WTC11 (cell line): ENCODE data around the gene EDARADD. TPM values are rescaled to one million over a fixed set of nuclear protein-coding genes. Genes with fewer than 3 reads are reported as not detected.

Source experiments
- ATAC-seq: fragments of 200-7000 bp; cut with Tn5 transposase; 2 replicates; pipeline ENCODE4 v1.10.0; 2021; ENCODE audit warnings: mild to moderate bottlenecking, moderate library complexity
- CTCF ChIA-PET: fragments of 300-600 bp; sonication (Branson Sonifier 250); formaldehyde crosslinking; loops from one replicate; lab custom pipeline; 2021; ENCODE audit warnings: antibody characterized with exemption; lab: Charles Lee
- POLR2A ChIA-PET: fragments of 350-600 bp; sonication (Branson Sonifier 250); formaldehyde crosslinking; loops from one replicate; lab custom pipeline; 2021; ENCODE audit warnings: antibody characterized with exemption; lab: Charles Lee
- DNase-seq: peaks from one replicate; pipeline ENCODE4 v3.0.0; 2021; ENCODE audit warnings: low spot score
- H3K27ac Mint-ChIP-seq: 2 replicates; pipeline ENCODE4 v1.8.0; 2021; ENCODE audit warnings: mixed read lengths
- H3K27me3 Mint-ChIP-seq: 2 replicates; pipeline ENCODE4 v1.8.0; 2021; ENCODE audit warnings: low read depth, mild to moderate bottlenecking, moderate library complexity, mixed read lengths
- H3K36me3 Mint-ChIP-seq: 2 replicates; pipeline ENCODE4 v1.8.0; 2021; ENCODE audit warnings: mixed read lengths
- H3K4me1 Mint-ChIP-seq: 2 replicates; pipeline ENCODE4 v1.8.0; 2022; ENCODE audit warnings: mixed read lengths
- H3K4me3 Mint-ChIP-seq: 2 replicates; pipeline ENCODE4 v1.8.0; 2021; ENCODE audit warnings: mild to moderate bottlenecking, moderate library complexity, mixed read lengths
- H3K9me3 Mint-ChIP-seq: 2 replicates; pipeline ENCODE4 v1.8.0; 2021; ENCODE audit warnings: mixed read lengths
- CBFB ChIP-seq: sonication (generic); formaldehyde crosslinking; IDR thresholded peaks from 2 replicates; pipeline ENCODE4 v1.8.1; 2022; ENCODE audit warnings: mild to moderate bottlenecking, low read depth, missing genetic modification reagents
- CREB1 ChIP-seq: sonication (generic); formaldehyde crosslinking; IDR thresholded peaks from 2 replicates; pipeline ENCODE4 v1.8.0; 2023; ENCODE audit warnings: mild to moderate bottlenecking, missing genetic modification reagents
- IRF2 ChIP-seq: sonication (generic); formaldehyde crosslinking; IDR thresholded peaks from 2 replicates; pipeline ENCODE4 v1.8.0; 2022; ENCODE audit warnings: low read depth, missing genetic modification reagents, borderline replicate concordance
- JUN ChIP-seq: sonication (generic); formaldehyde crosslinking; IDR thresholded peaks from 2 replicates; pipeline ENCODE4 v1.8.0; 2023; ENCODE audit warnings: mild to moderate bottlenecking, missing genetic modification reagents
- MXD4 ChIP-seq: fragments of 250-450 bp; sonication (Bioruptor Pico); IDR thresholded peaks from 2 replicates; pipeline ENCODE4 v1.8.0; 2021; ENCODE audit warnings: mild to moderate bottlenecking, moderate library complexity, borderline replicate concordance
- NFE2L1 ChIP-seq: sonication (generic); formaldehyde crosslinking; IDR thresholded peaks from 2 replicates; pipeline ENCODE4 v1.8.1; 2023; ENCODE audit warnings: missing genetic modification reagents
- TP53 ChIP-seq: sonication (generic); formaldehyde crosslinking; IDR thresholded peaks from 2 replicates; pipeline ENCODE4 v1.8.1; 2023; ENCODE audit warnings: mild to moderate bottlenecking, missing genetic modification reagents
- ZNF138 ChIP-seq: sonication (generic); formaldehyde crosslinking; conservative IDR thresholded peaks from 2 replicates; pipeline ENCODE4 v1.8.1; 2022; ENCODE audit warnings: mild to moderate bottlenecking, moderate library complexity, missing genetic modification reagents
- ZNF317 ChIP-seq: sonication (generic); formaldehyde crosslinking; IDR thresholded peaks from 2 replicates; pipeline ENCODE4 v1.8.1; 2023; ENCODE audit warnings: low read depth, mild to moderate bottlenecking, moderate library complexity, missing genetic modification reagents, borderline replicate concordance
- ZNF416 ChIP-seq: fragments of 250-450 bp; sonication (Bioruptor Pico); IDR thresholded peaks from 2 replicates; pipeline ENCODE4 v1.9.0; 2021; ENCODE audit warnings: mild to moderate bottlenecking, inconsistent platforms
- total RNA-seq: library from RNA; stranded (reverse); gene quantifications from 3 replicates; pipeline ENCODE4 v1.2.3, GENCODE V29; 2021
- TF ChIP-seq, protein P1 (sequence below): fragments of 250-450 bp; sonication (Bioruptor Pico); IDR thresholded peaks from 2 replicates; pipeline ENCODE4 v2.1.2; 2022; ENCODE audit warnings: mild to moderate bottlenecking, moderate library complexity
- TF ChIP-seq, protein P2 (sequence below): fragments of 250-450 bp; sonication (Bioruptor Pico); IDR thresholded peaks from 2 replicates; pipeline ENCODE4 v1.9.0; 2021; ENCODE audit warnings: moderate library complexity, mild to moderate bottlenecking, inconsistent platforms, borderline replicate concordance
- TF ChIP-seq, protein P3 (sequence below): sonication (generic); formaldehyde crosslinking; IDR thresholded peaks from 2 replicates; pipeline ENCODE4 v1.8.1; 2022; ENCODE audit warnings: mild to moderate bottlenecking, missing genetic modification reagents, moderate library complexity, borderline replicate concordance
- TF ChIP-seq, protein P4 (sequence below): sonication (generic); formaldehyde crosslinking; IDR thresholded peaks from 2 replicates; pipeline ENCODE4 v1.8.0; 2022; ENCODE audit warnings: mild to moderate bottlenecking, missing genetic modification reagents
- TF ChIP-seq, protein P5 (sequence below): sonication (generic); formaldehyde crosslinking; IDR thresholded peaks from 2 replicates; pipeline ENCODE4 v1.8.0; 2022; ENCODE audit warnings: mild to moderate bottlenecking, missing genetic modification reagents
- TF ChIP-seq, protein P6 (sequence below): sonication (generic); formaldehyde crosslinking; IDR thresholded peaks from 2 replicates; pipeline ENCODE4 v1.8.0; 2022; ENCODE audit warnings: missing genetic modification reagents
- TF ChIP-seq, protein P7 (sequence below): sonication (generic); formaldehyde crosslinking; IDR thresholded peaks from 2 replicates; pipeline ENCODE4 v1.8.0; 2022; ENCODE audit warnings: mild to moderate bottlenecking, missing genetic modification reagents
- TF ChIP-seq, protein P8 (sequence below): sonication (generic); formaldehyde crosslinking; IDR thresholded peaks from 2 replicates; pipeline ENCODE4 v1.8.1; 2023; ENCODE audit warnings: mild to moderate bottlenecking, missing genetic modification reagents

Gene EDARADD
- total RNA-seq, 1 experiment from 2014 or later: 5.0 TPM

DNA sequence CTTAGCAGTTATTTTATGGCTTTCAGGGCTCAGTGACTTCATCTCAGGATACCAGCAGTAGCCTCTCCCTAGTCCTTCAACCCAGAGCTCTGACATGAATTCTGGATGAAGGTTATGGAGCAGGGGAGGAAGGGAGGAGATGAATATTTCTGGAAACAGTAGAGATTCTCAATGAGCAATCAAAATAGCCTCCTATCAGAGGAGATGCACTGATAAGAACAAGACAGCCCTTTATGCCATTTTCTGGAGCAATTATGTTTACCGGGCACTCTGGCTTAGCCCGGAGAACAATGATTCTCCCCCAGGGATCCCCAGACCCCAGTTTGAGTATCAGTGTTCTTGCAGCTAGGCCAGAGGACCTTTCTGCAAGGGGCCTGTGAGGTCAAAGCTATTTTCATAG, 37.9 kb upstream of the EDARADD start:
- H3K36me3 Mint-ChIP-seq: peaks cover 6% of the 10 kb centered on the region; the same call in 1 of the 2 replicates
- CTCF ChIA-PET: no interaction called here

DNA sequence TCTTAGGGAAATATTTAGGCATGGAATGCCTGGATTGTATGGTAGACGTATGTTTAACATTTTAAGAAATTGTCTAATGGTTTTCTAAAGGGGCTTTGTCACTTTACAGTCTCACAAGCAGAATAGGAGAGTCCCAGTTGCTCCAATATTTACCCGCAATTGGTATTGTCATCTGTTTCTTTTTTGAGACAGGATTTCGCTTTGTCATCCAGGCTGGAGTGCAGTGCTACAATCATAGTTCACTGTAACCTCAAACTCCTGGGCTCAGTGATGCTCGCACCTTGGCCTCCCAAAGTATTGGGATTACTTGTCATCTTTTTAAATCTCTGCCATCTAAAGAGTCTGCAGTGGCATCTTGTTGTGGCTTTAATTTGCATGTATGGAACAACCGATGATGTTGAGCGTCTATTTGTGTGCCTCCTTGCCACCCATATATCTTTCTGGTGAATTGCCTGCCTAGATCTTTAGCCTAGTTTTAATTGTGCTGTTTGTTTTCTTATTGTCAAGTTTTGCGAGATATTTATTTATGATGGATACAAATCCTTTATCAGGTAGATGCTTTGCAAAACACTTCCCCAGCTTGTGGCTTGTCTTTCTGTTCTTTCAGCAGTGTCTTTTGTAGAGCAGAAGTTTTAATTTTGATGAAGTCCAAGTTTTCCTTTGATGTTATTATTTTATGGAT, 32.0 kb upstream of the EDARADD start:
- peaks cover 12% of the 10 kb centered on the region for H3K27me3 Mint-ChIP-seq
- ATAC-seq: no peak
- peaks cover 12% of the 10 kb centered on the region for H3K4me1 Mint-ChIP-seq
- H3K4me3 Mint-ChIP-seq: no peak overlapping the region
- no peak overlapping the region for H3K27ac Mint-ChIP-seq
- peaks cover 24% of the 10 kb centered on the region for H3K9me3 Mint-ChIP-seq
- ChIA-PET CTCF (no interaction called here), POLR2A (no interaction called here)
- H3K36me3 Mint-ChIP-seq: peaks cover 6% of the 10 kb centered on the region; the same call in 1 of the 2 replicates
- no peak for DNase-seq
- no peak for TF ChIP-seq JUN (CRISPR knock-in tag)
- TF ChIP-seq, protein P1, sequence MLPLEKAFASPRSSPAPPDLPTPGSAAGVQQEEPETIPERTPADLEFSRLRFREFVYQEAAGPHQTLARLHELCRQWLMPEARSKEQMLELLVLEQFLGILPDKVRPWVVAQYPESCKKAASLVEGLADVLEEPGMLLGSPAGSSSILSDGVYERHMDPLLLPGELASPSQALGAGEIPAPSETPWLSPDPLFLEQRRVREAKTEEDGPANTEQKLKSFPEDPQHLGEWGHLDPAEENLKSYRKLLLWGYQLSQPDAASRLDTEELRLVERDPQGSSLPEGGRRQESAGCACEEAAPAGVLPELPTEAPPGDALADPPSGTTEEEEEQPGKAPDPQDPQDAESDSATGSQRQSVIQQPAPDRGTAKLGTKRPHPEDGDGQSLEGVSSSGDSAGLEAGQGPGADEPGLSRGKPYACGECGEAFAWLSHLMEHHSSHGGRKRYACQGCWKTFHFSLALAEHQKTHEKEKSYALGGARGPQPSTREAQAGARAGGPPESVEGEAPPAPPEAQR (CRISPR knock-in tag): no peak
- TF ChIP-seq, protein P2, sequence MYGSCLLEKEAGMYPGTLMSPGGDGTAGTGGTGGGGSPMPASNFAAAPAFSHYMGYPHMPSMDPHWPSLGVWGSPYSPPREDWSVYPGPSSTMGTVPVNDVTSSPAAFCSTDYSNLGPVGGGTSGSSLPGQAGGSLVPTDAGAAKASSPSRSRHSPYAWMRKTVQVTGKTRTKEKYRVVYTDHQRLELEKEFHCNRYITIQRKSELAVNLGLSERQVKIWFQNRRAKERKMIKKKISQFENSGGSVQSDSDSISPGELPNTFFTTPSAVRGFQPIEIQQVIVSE: no peak
- no peak for TF ChIP-seq MXD4 (CRISPR knock-in tag)
- TF ChIP-seq CREB1 (CRISPR knock-in tag): no peak
- no peak for TF ChIP-seq ZNF138
- TF ChIP-seq TP53 (CRISPR knock-in tag): no peak
- TF ChIP-seq ZNF416 (CRISPR knock-in tag): no peak
- TF ChIP-seq, protein P3, sequence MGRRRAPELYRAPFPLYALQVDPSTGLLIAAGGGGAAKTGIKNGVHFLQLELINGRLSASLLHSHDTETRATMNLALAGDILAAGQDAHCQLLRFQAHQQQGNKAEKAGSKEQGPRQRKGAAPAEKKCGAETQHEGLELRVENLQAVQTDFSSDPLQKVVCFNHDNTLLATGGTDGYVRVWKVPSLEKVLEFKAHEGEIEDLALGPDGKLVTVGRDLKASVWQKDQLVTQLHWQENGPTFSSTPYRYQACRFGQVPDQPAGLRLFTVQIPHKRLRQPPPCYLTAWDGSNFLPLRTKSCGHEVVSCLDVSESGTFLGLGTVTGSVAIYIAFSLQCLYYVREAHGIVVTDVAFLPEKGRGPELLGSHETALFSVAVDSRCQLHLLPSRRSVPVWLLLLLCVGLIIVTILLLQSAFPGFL: no peak

More for the DNA sequence above, 37.9 kb upstream of the EDARADD start:
- no peak overlapping the region for H3K27ac Mint-ChIP-seq
- H3K27me3 Mint-ChIP-seq: peaks cover 4% of the 10 kb centered on the region
- H3K9me3 Mint-ChIP-seq: peaks cover 24% of the 10 kb centered on the region
- TF ChIP-seq, protein P4, sequence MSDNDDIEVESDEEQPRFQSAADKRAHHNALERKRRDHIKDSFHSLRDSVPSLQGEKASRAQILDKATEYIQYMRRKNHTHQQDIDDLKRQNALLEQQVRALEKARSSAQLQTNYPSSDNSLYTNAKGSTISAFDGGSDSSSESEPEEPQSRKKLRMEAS (CRISPR knock-in tag): no peak
- TF ChIP-seq CBFB: no peak
- TF ChIP-seq CREB1 (CRISPR knock-in tag): no peak
- TF ChIP-seq, protein P1 (CRISPR knock-in tag): no peak
- TF ChIP-seq, protein P5, sequence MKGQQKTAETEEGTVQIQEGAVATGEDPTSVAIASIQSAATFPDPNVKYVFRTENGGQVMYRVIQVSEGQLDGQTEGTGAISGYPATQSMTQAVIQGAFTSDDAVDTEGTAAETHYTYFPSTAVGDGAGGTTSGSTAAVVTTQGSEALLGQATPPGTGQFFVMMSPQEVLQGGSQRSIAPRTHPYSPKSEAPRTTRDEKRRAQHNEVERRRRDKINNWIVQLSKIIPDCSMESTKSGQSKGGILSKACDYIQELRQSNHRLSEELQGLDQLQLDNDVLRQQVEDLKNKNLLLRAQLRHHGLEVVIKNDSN (CRISPR knock-in tag): no peak
- no peak for TF ChIP-seq IRF2
- TF ChIP-seq NFE2L1 (CRISPR knock-in tag): no peak
- TF ChIP-seq, protein P6, sequence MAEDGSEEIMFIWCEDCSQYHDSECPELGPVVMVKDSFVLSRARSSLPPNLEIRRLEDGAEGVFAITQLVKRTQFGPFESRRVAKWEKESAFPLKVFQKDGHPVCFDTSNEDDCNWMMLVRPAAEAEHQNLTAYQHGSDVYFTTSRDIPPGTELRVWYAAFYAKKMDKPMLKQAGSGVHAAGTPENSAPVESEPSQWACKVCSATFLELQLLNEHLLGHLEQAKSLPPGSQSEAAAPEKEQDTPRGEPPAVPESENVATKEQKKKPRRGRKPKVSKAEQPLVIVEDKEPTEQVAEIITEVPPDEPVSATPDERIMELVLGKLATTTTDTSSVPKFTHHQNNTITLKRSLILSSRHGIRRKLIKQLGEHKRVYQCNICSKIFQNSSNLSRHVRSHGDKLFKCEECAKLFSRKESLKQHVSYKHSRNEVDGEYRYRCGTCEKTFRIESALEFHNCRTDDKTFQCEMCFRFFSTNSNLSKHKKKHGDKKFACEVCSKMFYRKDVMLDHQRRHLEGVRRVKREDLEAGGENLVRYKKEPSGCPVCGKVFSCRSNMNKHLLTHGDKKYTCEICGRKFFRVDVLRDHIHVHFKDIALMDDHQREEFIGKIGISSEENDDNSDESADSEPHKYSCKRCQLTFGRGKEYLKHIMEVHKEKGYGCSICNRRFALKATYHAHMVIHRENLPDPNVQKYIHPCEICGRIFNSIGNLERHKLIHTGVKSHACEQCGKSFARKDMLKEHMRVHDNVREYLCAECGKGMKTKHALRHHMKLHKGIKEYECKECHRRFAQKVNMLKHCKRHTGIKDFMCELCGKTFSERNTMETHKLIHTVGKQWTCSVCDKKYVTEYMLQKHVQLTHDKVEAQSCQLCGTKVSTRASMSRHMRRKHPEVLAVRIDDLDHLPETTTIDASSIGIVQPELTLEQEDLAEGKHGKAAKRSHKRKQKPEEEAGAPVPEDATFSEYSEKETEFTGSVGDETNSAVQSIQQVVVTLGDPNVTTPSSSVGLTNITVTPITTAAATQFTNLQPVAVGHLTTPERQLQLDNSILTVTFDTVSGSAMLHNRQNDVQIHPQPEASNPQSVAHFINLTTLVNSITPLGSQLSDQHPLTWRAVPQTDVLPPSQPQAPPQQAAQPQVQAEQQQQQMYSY (CRISPR knock-in tag): no peak
- TF ChIP-seq, protein P7, sequence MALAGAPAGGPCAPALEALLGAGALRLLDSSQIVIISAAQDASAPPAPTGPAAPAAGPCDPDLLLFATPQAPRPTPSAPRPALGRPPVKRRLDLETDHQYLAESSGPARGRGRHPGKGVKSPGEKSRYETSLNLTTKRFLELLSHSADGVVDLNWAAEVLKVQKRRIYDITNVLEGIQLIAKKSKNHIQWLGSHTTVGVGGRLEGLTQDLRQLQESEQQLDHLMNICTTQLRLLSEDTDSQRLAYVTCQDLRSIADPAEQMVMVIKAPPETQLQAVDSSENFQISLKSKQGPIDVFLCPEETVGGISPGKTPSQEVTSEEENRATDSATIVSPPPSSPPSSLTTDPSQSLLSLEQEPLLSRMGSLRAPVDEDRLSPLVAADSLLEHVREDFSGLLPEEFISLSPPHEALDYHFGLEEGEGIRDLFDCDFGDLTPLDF (CRISPR knock-in tag): no peak
- no peak for TF ChIP-seq MXD4 (CRISPR knock-in tag)
- TF ChIP-seq, protein P8, sequence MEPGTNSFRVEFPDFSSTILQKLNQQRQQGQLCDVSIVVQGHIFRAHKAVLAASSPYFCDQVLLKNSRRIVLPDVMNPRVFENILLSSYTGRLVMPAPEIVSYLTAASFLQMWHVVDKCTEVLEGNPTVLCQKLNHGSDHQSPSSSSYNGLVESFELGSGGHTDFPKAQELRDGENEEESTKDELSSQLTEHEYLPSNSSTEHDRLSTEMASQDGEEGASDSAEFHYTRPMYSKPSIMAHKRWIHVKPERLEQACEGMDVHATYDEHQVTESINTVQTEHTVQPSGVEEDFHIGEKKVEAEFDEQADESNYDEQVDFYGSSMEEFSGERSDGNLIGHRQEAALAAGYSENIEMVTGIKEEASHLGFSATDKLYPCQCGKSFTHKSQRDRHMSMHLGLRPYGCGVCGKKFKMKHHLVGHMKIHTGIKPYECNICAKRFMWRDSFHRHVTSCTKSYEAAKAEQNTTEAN (CRISPR knock-in tag): no peak
- no peak for TF ChIP-seq ZNF317 (CRISPR knock-in tag)
- TF ChIP-seq, all 79 proteins: peak for 0
- DNase-seq: no peak
- no peak overlapping the region for H3K4me3 Mint-ChIP-seq
- no peaks in the 10 kb centered on the region for H3K4me1 Mint-ChIP-seq
- no peak for ATAC-seq
- POLR2A ChIA-PET: no interaction called here
